ENCODE data around the gene BAX.

BAX gene

DNA sequence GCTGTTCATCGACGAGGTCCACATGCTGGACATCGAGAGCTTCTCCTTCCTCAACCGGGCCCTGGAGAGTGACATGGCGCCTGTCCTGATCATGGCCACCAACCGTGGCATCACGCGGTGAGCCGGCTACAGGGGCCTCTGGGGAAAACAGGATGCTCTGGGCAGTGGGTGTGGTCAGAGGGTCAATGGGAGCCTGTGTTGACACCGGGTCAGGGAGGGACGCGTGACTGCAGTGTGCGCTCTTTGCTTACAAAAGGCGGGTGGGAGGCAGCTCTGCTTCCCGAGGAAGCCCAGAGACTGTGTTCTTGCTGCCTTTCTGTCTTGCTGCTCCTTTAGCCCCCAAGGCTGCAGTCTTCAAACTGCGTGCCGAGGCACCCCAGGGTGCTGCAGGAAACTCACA, 56.5 kb downstream of the BAX start:
- CTCF ChIA-PET = interaction anchor here (1.8 kb wide), 1 partner anchor 17 kb away, joined by 7 read pairs; the partner anchor contains the start of gene RUVBL2
- no peak overlapping the region for H3K4me3 Mint-ChIP-seq
- no peaks in the 10 kb centered on the region for H3K9me3 Mint-ChIP-seq
- H3K27ac Mint-ChIP-seq = no peak overlapping the region
- no peak for DNase-seq
- H3K27me3 Mint-ChIP-seq = no peaks in the 10 kb centered on the region
- peaks cover 26% of the 10 kb centered on the region for H3K36me3 Mint-ChIP-seq
- H3K4me1 Mint-ChIP-seq = no peaks in the 10 kb centered on the region

Data from activated naive CD4-positive, alpha-beta T cell treated with anti-CD3 and anti-CD28 coated beads, Interleukin-2, amount 10 ng/mL, durations not matched to agents 7 days and 5 days (primary cell).